Measurements from ENCODE around the gene PRKG1.
"Not testable (repeated sequence)": the region's sequence is repeated elsewhere in the genome, so short reads cannot be mapped to it uniquely, and the experiment has no call there.

Gene PRKG1

GRCh38 chr10:52032681-52033629, 958.7 kb downstream of the PRKG1 start:
- H3K4me3 ChIP-seq (ENCODE audit: low read length): no peak overlapping the region
- no peak for DNase-seq (ENCODE audit: low read depth)
- TF ChIP-seq CTCF (conservative IDR thresholded peaks at IDR 0.05; ENCODE audit: low read length): no peak

GRCh38 chr10:52039002-52039793, 964.9 kb downstream of the PRKG1 start:
- DNase-seq (ENCODE audit: low read depth); H3K4me3 ChIP-seq (ENCODE audit: low read length): not testable (repeated sequence)

- H3K4me3 ChIP-seq (ENCODE audit: low read length): no peak overlapping the region
- no peak for DNase-seq (ENCODE audit: low read depth)
- no peak for TF ChIP-seq CTCF (conservative IDR thresholded peaks at IDR 0.05; ENCODE audit: low read length)
Observed at GRCh38 chr10:52040486-52040885, 966.2 kb downstream of the PRKG1 start.

GRCh38 chr10:52043811-52044210, 969.5 kb downstream of the PRKG1 start:
- H3K4me3 ChIP-seq (ENCODE audit: low read length): no peak overlapping the region
- no peak for TF ChIP-seq CTCF (conservative IDR thresholded peaks at IDR 0.05; ENCODE audit: low read length)
- no peak for DNase-seq (ENCODE audit: low read depth)

- TF ChIP-seq CTCF (conservative IDR thresholded peaks at IDR 0.05; ENCODE audit: low read length): no peak
- DNase-seq (ENCODE audit: low read depth): no peak
- no peak overlapping the region for H3K4me3 ChIP-seq (ENCODE audit: low read length)
Observed at GRCh38 chr10:52048051-52048450, 973.8 kb downstream of the PRKG1 start.

- no peak for DNase-seq (ENCODE audit: low read depth)
- no peak for TF ChIP-seq CTCF (conservative IDR thresholded peaks at IDR 0.05; ENCODE audit: low read length)
Observed at GRCh38 chr10:52050429-52051047, 976.3 kb downstream of the PRKG1 start.

GRCh38 chr10:52053497-52053896, 979.2 kb downstream of the PRKG1 start:
- TF ChIP-seq CTCF (conservative IDR thresholded peaks at IDR 0.05; ENCODE audit: low read length): no peak
- no peak overlapping the region for H3K4me3 ChIP-seq (ENCODE audit: low read length)
- DNase-seq (ENCODE audit: low read depth): no peak

More at GRCh38 chr10:52050429-52051047, 976.3 kb downstream of the PRKG1 start:
- H3K4me3 ChIP-seq (ENCODE audit: low read length): no peak overlapping the region

Measured in AG10803 (cell line).